ENCODE results near the gene SLC9B1. TPM values are rescaled to one million over a fixed set of nuclear protein-coding genes. Genes with fewer than 3 reads are reported as not detected.

Gene SLC9B1
- total and polyA plus RNA-seq, 2 of the 8 experiments (the other 6 are each of a cell fraction or from before 2014, with no cell fraction given), result 0.08 to 0.19 TPM

DNA sequence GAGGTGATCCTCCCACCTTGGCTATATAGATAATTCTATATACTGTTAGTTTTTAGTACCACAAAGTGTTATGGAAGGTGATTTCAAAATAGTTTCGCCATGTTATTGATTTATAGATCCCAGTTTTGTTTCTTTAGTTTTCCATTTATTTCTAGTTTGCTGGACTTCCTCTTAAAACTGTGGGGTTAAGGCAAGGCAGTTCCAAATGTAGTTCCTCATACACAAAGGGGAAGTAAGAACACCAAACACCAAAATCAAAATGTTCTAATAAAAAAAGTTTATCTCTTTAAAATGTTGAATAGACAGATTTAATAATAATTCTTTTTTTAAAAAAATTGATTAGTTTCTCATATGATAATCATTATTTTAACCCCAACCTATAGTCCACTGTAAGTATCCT is 157.5 kb downstream of the SLC9B1 start:
- DNase-seq (ENCODE audit: low read depth in 1 of 2, low spot score in 2 of 2), result no peak
- Histone ChIP-seq H2AFZ (ENCODE audit: low read length) (no peak overlapping the region), H4K20me1 (replicated peaks in 1 of 2; ENCODE audit: control insufficient read depth in 1 of 2, insufficient read depth in 2 of 2, low read length in 2 of 2) (no peaks in the 10 kb centered on the region), H2BK120ac (replicated peaks; ENCODE audit: low read depth, low read length) (no peak overlapping the region), H3K4me1 (replicated peaks in 1 of 4; ENCODE audit: control insufficient read depth in 3 of 4, insufficient read depth in 4 of 4, low read length in 3 of 4) (no peaks in the 10 kb centered on the region), H2BK15ac (ENCODE audit: low read length) (no peak overlapping the region), H3K4ac (replicated peaks; ENCODE audit: insufficient read length, low read depth, low read length) (no peak overlapping the region), H3K23me2 (ENCODE audit: low read depth, low read length) (no peaks in the 10 kb centered on the region), H3K79me2 (ENCODE audit: control insufficient read depth in 1 of 2, insufficient read depth in 2 of 2, low read length in 2 of 2) (peaks cover 0 to 39% of the 10 kb centered on the region in 2 experiments; a peak in 2 of 4 replicates), H3K79me1 (ENCODE audit: low read depth, low read length) (no peaks in the 10 kb centered on the region), H3K4me2 (ENCODE audit: insufficient read depth in 1 of 2, low read depth in 2 of 2, low read length in 2 of 2) (no peak overlapping the region), H3K14ac (ENCODE audit: insufficient read length) (no peak overlapping the region), H3K18ac (ENCODE audit: extremely low read depth, low read length) (no peak overlapping the region), H4K8ac (ENCODE audit: extremely low read depth, insufficient read depth, low read length) (no peak overlapping the region), H3K23ac (ENCODE audit: insufficient read length) (no peak overlapping the region), H2BK20ac (ENCODE audit: low read length) (no peak overlapping the region), H2BK5ac (ENCODE audit: low read depth, low read length) (no peak overlapping the region), H2BK12ac (ENCODE audit: low read depth, low read length) (no peak overlapping the region), H3K4me3 (ENCODE audit: extremely low read depth in 1 of 4, insufficient read depth in 2 of 4, low read depth in 3 of 4, low read length in 4 of 4) (no peak overlapping the region), H3K9me3 (ENCODE audit: insufficient read depth in 2 of 2, low read depth in 1 of 2, low read length in 1 of 2) (peaks cover 5 to 7% of the 10 kb centered on the region in 2 experiments; a peak in 2 of 4 replicates), H3K56ac (replicated peaks; ENCODE audit: insufficient read length, low read depth, low read length) (no peak overlapping the region), H3K27me3 (replicated peaks in 1 of 4; ENCODE audit: control insufficient read depth in 3 of 4, extremely low read depth in 1 of 4, insufficient read depth in 3 of 4, low read length in 3 of 4) (no peaks in the 10 kb centered on the region), H2AK5ac (ENCODE audit: low read depth, low read length) (no peak overlapping the region), H4K91ac (replicated peaks; ENCODE audit: insufficient read length, low read length) (no peak overlapping the region), H3K9ac (replicated peaks in 1 of 4; ENCODE audit: extremely low read depth in 1 of 4, low read depth in 3 of 4, low read length in 3 of 4) (no peak overlapping the region), H3K36me3 (ENCODE audit: control insufficient read depth in 2 of 4, insufficient read depth in 4 of 4, low read length in 3 of 4) (peaks cover 0 to 5% (median 2%) of the 10 kb centered on the region in 4 experiments; a peak in 2 of 8 replicates), H4K5ac (ENCODE audit: insufficient read length, low read depth, low read length) (no peak overlapping the region), H3K27ac (ENCODE audit: low read depth, low read length) (no peak overlapping the region)
- WGBS, 2 experiments (ENCODE audit: extremely low coverage in 1 of 2, insufficient coverage in 1 of 2, insufficient read length in 1 of 2, insufficient replicate concordance in 2 of 2, low coverage in 1 of 2, low lambda C conversion rate in 2 of 2, missing lambda C conversion rate in 1 of 2), result 89% methylated on average over 1 of the region's 1 CpG; no CpG with 5 or more reads in 1 of the 2 experiments
- CTCF ChIA-PET (ENCODE audit: partially characterized antibody), result no interaction called here
- TF ChIP-seq POLR2A (IDR thresholded peaks at IDR 0.05; ENCODE audit: control extremely low read depth in 1 of 2, low read depth in 2 of 2, low read length in 2 of 2) (no peak), CTBP2 (IDR thresholded peaks at IDR 0.05; ENCODE audit: borderline replicate concordance, insufficient read depth, insufficient read length, low read length) (no peak), NRF1 (IDR thresholded peaks at IDR 0.05; ENCODE audit: low read depth, low read length) (no peak), TCF12 (IDR thresholded peaks at IDR 0.05; ENCODE audit: low read depth, low read length) (no peak), CHD2 (IDR thresholded peaks at IDR 0.05; ENCODE audit: low read length) (no peak)
- no peak for FAIRE-seq
- POLR2A ChIA-PET (ENCODE audit: partially characterized antibody), result interaction anchor here (1.0 to 1.4 kb wide), 2 partner anchors 34 kb away, joined by 3 to 4 read pairs; no protein-coding TSS in a partner anchor

Data from H1 (cell line).